Endothelial cell of umbilical vein (primary cell): ENCODE results near the gene LPP. TPM values are rescaled to one million over a fixed set of nuclear protein-coding genes. Genes with fewer than 3 reads are reported as not detected.

ENCODE experiments used
- BruUV-seq: library from RNA; stranded (reverse); fragments of 400-500 nt; replicated peaks from 2 replicates; lab custom pipeline; 2021; lab: Mats Ljungman, UMichigan
- CTCF ChIA-PET: fragments of 300-600, 350-600 bp; sonication (Branson Sonifier 250); formaldehyde crosslinking; loops from one replicate; lab custom pipeline; 2021; ENCODE audit warnings: antibody characterized with exemption, inconsistent platforms; lab: Charles Lee
- POLR2A ChIA-PET: fragments of 300-600, 350-600 bp; sonication (Branson Sonifier 250); formaldehyde crosslinking; loops from one replicate; lab custom pipeline; 2021; ENCODE audit warnings: antibody characterized with exemption, inconsistent platforms; lab: Charles Lee
- DNase-seq: peaks from one replicate; pipeline ENCODE4 v3.0.0-alpha.2; 2011; ENCODE audit warnings: low read depth, low spot score
- FAIRE-seq: peaks from 2 replicates; lab custom pipeline; 2011; peaks lifted over from hg19 to GRCh38; lab: Jason Lieb, UNC
- H2AFZ ChIP-seq: 2 replicates; pipeline ENCODE4 v1.6.0; 2012; ENCODE audit warnings: low read depth, low read length, control low read depth, inconsistent platforms
- H3K27ac ChIP-seq: 2 replicates; pipeline ENCODE4 v1.5.1; 2011; ENCODE audit warnings: low read depth, mild to moderate bottlenecking, control low read depth, low read length, moderate library complexity; ENCODE audit not compliant: insufficient read depth
- H3K27me3 ChIP-seq, 2 experiments: 2 replicates each; pipeline versions ENCODE4 v1.6.0 to v1.6.1; 2011; ENCODE audit warnings: low read length in 2 of 2, mixed read lengths in 1 of 2; ENCODE audit not compliant: control insufficient read depth in 2 of 2, insufficient read depth in 2 of 2
- H3K36me3 ChIP-seq, 2 experiments: 2 replicates in 1 of 2; 3 replicates in 1 of 2; pipeline ENCODE4 v1.5.1; 2011; ENCODE audit warnings: low read length in 2 of 2, mild to moderate bottlenecking in 1 of 2, moderate library complexity in 1 of 2; ENCODE audit not compliant: control insufficient read depth in 2 of 2, insufficient read depth in 2 of 2; ENCODE audit errors: extremely low read depth in 1 of 2
- H3K4me1 ChIP-seq: 3 replicates; pipeline ENCODE4 v1.5.1; 2011; ENCODE audit warnings: mild to moderate bottlenecking, low read length; ENCODE audit not compliant: control insufficient read depth, insufficient read depth; ENCODE audit errors: extremely low read depth
- H3K4me2 ChIP-seq: 2 replicates; pipeline ENCODE4 v1.6.1; 2011; ENCODE audit warnings: low read length, control low read depth, mixed read lengths; ENCODE audit not compliant: insufficient read depth
- H3K4me3 ChIP-seq, 3 experiments: fragments of 200-600 bp in 1 of 3; sonication (generic), shearing (Covaris generic) in 1 of 3; replicated peaks in 1 of 3; 2 replicates each; pipeline ENCODE4 v1.5.1; 2011 to 2016; ENCODE audit warnings: control low read depth in 3 of 3, low read length in 3 of 3, mild to moderate bottlenecking in 2 of 3, inconsistent platforms in 1 of 3, low read depth in 1 of 3, moderate library complexity in 1 of 3; ENCODE audit not compliant: insufficient read depth in 1 of 3
- H3K79me2 ChIP-seq: 2 replicates; pipeline ENCODE4 v1.6.0; 2012; ENCODE audit warnings: low read length, inconsistent platforms; ENCODE audit not compliant: control insufficient read depth, insufficient read depth
- H3K9ac ChIP-seq: replicated peaks from 2 replicates; pipeline ENCODE3; 2011; ENCODE audit warnings: low read length, control low read depth; ENCODE audit not compliant: insufficient read depth; ENCODE audit errors: extremely low read depth
- H3K9me1 ChIP-seq: replicated peaks from 3 replicates; pipeline ENCODE4 v1.6.0; 2011; ENCODE audit warnings: mild to moderate bottlenecking, low read length; ENCODE audit not compliant: control insufficient read depth, insufficient read depth; ENCODE audit errors: extremely low read depth
- H3K9me3 ChIP-seq: replicated peaks from 2 replicates; pipeline ENCODE4 v1.5.1; 2012; ENCODE audit warnings: low read length, inconsistent platforms; ENCODE audit not compliant: control insufficient read depth, insufficient read depth
- H4K20me1 ChIP-seq: replicated peaks from 2 replicates; pipeline ENCODE3; 2011; ENCODE audit warnings: mild to moderate bottlenecking, low read length; ENCODE audit not compliant: control insufficient read depth, insufficient read depth; ENCODE audit errors: extremely low read depth
- EZH2 ChIP-seq: IDR thresholded peaks from 2 replicates; pipeline ENCODE4 v1.6.1; 2012; ENCODE audit warnings: borderline replicate concordance, low read depth, mild to moderate bottlenecking, moderate library complexity, low read length, inconsistent platforms; ENCODE audit not compliant: severe bottlenecking
- FOS ChIP-seq: IDR thresholded peaks from 2 replicates; pipeline ENCODE4 v1.6.1; 2011; ENCODE audit warnings: mild to moderate bottlenecking, low read length, moderate library complexity, borderline replicate concordance; ENCODE audit not compliant: insufficient read depth
- GATA2 ChIP-seq: IDR thresholded peaks from 2 replicates; pipeline ENCODE4 v1.7.0; 2011; ENCODE audit warnings: low read depth, mild to moderate bottlenecking, moderate library complexity, mixed read lengths, low read length; ENCODE audit not compliant: insufficient read length, insufficient read depth
- JUN ChIP-seq: IDR thresholded peaks from 2 replicates; pipeline ENCODE4 v1.6.1; 2011; ENCODE audit warnings: borderline replicate concordance, low read depth; ENCODE audit not compliant: insufficient read length, insufficient read depth
- MAX ChIP-seq: IDR thresholded peaks from 2 replicates; pipeline ENCODE4 v1.6.1; 2011; ENCODE audit not compliant: insufficient read depth, insufficient read length
- MYC ChIP-seq: IDR thresholded peaks from one replicate; pipeline ENCODE4 v1.6.1; 2011; ENCODE audit warnings: mild to moderate bottlenecking, low read depth, low read length
- POLR2A ChIP-seq: IDR thresholded peaks from 2 replicates; pipeline ENCODE4 v1.6.1; 2012; ENCODE audit warnings: low read depth, mild to moderate bottlenecking, control low read depth, low read length
- POLR2AphosphoS5 ChIP-seq: IDR thresholded peaks from 2 replicates; pipeline ENCODE4 v1.6.1; 2012; ENCODE audit warnings: low read depth, mild to moderate bottlenecking, control low read depth, low read length, moderate library complexity; ENCODE audit not compliant: insufficient read depth
- dilution Hi-C: fragments of 300-500 bp; cut with MboI; formaldehyde crosslinking; loops from one replicate; pipeline ENCODE4 v1.15.0; 2019; ENCODE audit warnings: low sequenced_read_pairs; ENCODE audit not compliant: extremely low pct_ligation_motif_present
- intact Hi-C: fragments of 100-400 bp; cut with micrococcal nuclease; formaldehyde crosslinking; loops from one replicate; pipeline ENCODE4 v1.10.0; 2022
- polyA plus RNA-seq, 4 experiments: library from polyadenylated mRNA; depleted of rRNA in 3 of 4; stranded (reverse) in 3 of 4; unstranded in 1 of 4; fragments of >200 nt; gene quantifications; 2 replicates each; pipeline versions ENCODE4 v1.2.1 to v1.2.3, GENCODE V29; 2011 to 2012; ENCODE audit warnings: missing spikeins in 1 of 4
- total RNA-seq: library from RNA; stranded (reverse); gene quantifications from 2 replicates; pipeline ENCODE4 v1.2.3, GENCODE V29; 2021
- TF ChIP-seq, protein P1 (sequence below), 2 donors: IDR thresholded peaks; 1 replicate in 1 of 2; 2 replicates in 1 of 2; pipeline ENCODE4 v1.5.1; 2011; ENCODE audit warnings: low read length in 2 of 2, mild to moderate bottlenecking in 2 of 2, moderate library complexity in 2 of 2, control low read depth in 1 of 2, inconsistent platforms in 1 of 2, low read depth in 1 of 2; ENCODE audit not compliant: insufficient read depth in 1 of 2; ENCODE audit errors: extremely low read depth in 1 of 2

The LPP gene
- total and polyA plus RNA-seq, 2 donors (not counting 3 experiments of a cell fraction or from before 2014, with no cell fraction given), result 16.9 to 153 TPM

GRCh38 chr3:188416041-188416440 is 262.1 kb downstream of the LPP start:
- Histone ChIP-seq H2AFZ (no peak overlapping the region), H3K79me2 (peaks cover 2% of the 10 kb centered on the region), H3K4me2 (no peak overlapping the region), H3K4me3 (no peak overlapping the region), H3K9ac (no peak overlapping the region), H3K27me3 (no peaks in the 10 kb centered on the region), H3K36me3 (no peaks in the 10 kb centered on the region), H4K20me1 (no peaks in the 10 kb centered on the region), H3K9me1 (no peaks in the 10 kb centered on the region), H3K4me1 (peaks cover 7% of the 10 kb centered on the region), H3K9me3 (no peaks in the 10 kb centered on the region), H3K27ac (no peak overlapping the region)
- DNase-seq (no peak), FAIRE-seq (no peak)
- intact Hi-C loops (no loop called here), dilution Hi-C loops (no loop called here)
- ChIA-PET POLR2A (no interaction called here), CTCF (no interaction called here)
- no TSS peak for BruUV-seq
- TF ChIP-seq GATA2, result no peak
- TF ChIP-seq, protein P1, sequence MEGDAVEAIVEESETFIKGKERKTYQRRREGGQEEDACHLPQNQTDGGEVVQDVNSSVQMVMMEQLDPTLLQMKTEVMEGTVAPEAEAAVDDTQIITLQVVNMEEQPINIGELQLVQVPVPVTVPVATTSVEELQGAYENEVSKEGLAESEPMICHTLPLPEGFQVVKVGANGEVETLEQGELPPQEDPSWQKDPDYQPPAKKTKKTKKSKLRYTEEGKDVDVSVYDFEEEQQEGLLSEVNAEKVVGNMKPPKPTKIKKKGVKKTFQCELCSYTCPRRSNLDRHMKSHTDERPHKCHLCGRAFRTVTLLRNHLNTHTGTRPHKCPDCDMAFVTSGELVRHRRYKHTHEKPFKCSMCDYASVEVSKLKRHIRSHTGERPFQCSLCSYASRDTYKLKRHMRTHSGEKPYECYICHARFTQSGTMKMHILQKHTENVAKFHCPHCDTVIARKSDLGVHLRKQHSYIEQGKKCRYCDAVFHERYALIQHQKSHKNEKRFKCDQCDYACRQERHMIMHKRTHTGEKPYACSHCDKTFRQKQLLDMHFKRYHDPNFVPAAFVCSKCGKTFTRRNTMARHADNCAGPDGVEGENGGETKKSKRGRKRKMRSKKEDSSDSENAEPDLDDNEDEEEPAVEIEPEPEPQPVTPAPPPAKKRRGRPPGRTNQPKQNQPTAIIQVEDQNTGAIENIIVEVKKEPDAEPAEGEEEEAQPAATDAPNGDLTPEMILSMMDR (IDR thresholded peaks at IDR 0.05; ENCODE audit: extremely low read depth in 1 of 2, insufficient read depth in 1 of 2, low read depth in 1 of 2, low read length in 2 of 2), result no peak
- no peak for TF ChIP-seq MAX
- TF ChIP-seq JUN, result no peak
- no peak for TF ChIP-seq EZH2
- TF ChIP-seq FOS, result no peak
- TF ChIP-seq POLR2A, result no peak
- no peak for TF ChIP-seq POLR2AphosphoS5
- TF ChIP-seq MYC, result no peak
